Adrenal gland (tissue), 12 donors: ENCODE measurements around the gene RASSF7. TPM values are rescaled to one million over a fixed set of nuclear protein-coding genes. Genes with fewer than 3 reads are reported as not detected.

Experiments
- DNase-seq, 7 donors: peaks; one replicate each; pipeline ENCODE4 v3.0.0-alpha.2; 2019 to 2020
- H3K27ac ChIP-seq, 5 donors: fragments of 200-600 bp; sonication (generic) in 4 of 5; 1 replicate in 3 of 5; 2 replicates in 2 of 5; pipeline versions ENCODE4 v1.5.1 to v1.8.0; 2016 to 2020; ENCODE audit warnings: mild to moderate bottlenecking in 1 of 5
- H3K27me3 ChIP-seq: fragments of 200-600 bp; 2 replicates; pipeline ENCODE4 v1.8.0; 2021
- H3K36me3 ChIP-seq, 2 donors: fragments of 200-600 bp; replicated peaks in 1 of 2; 1 replicate in 1 of 2; 2 replicates in 1 of 2; pipeline versions ENCODE4 v1.5.1 to v1.8.0; 2018 to 2022
- H3K4me1 ChIP-seq, 2 donors: fragments of 200-600 bp; replicated peaks in 1 of 2; 1 replicate in 1 of 2; 2 replicates in 1 of 2; pipeline versions ENCODE4 v1.5.1 to v1.8.0; 2018 to 2021
- H3K4me3 ChIP-seq, 4 donors: fragments of 200-600 bp; sonication (generic) in 3 of 4; one replicate each; pipeline ENCODE4 v1.5.1; 2016 to 2018
- H3K9me3 ChIP-seq, 3 donors: fragments of 200-600 bp; sonication (generic) in 1 of 3; replicated peaks in 1 of 3; 1 replicate in 2 of 3; 2 replicates in 1 of 3; pipeline versions ENCODE4 v1.5.1 to v1.8.0; 2016 to 2021
- CTCF ChIP-seq, 6 experiments: fragments of 450-650 bp in 4 of 6; fragments of 200-600 bp in 2 of 6; sonication (generic) in 1 of 6; IDR thresholded peaks; 1 replicate in 5 of 6; 2 replicates in 1 of 6; pipeline versions ENCODE4 v1.5.1 to v1.8.0; 2016 to 2021; ENCODE audit warnings: antibody characterized with exemption in 6 of 6, mild to moderate bottlenecking in 2 of 6, moderate library complexity in 1 of 6
- POLR2A ChIP-seq, 2 donors: fragments of 450-650 bp; IDR thresholded peaks; one replicate each; pipeline ENCODE4 v1.6.1; 2017; ENCODE audit warnings: antibody characterized with exemption in 2 of 2, mild to moderate bottlenecking in 2 of 2, moderate library complexity in 1 of 2
- WGBS, 4 donors: extraction: QIAGEN DNeasy Blood & Tissue Kit in 2 of 4; methylation state at CpG; one replicate each; pipeline versions ENCODE4 v1.1.5 to v1.1.7; 2013 to 2017; 5-methylcytosine and 5-hydroxymethylcytosine counted together
- intact Hi-C, 2 donors: fragments of 100-400 bp; cut with DNase I; formaldehyde crosslinking; loops; one replicate each; pipeline versions ENCODE4 v1.14.1 to v1.15.0; 2022 to 2023
- polyA plus RNA-seq, 3 donors: library from polyadenylated mRNA; stranded (reverse); fragments of 200-250 nt in 2 of 3; fragments of 350-450 nt in 1 of 3; fragmentation: Illumina TruSeq in 1 of 3; extraction: RNeasy Lipid Tissue Mini Kit (QIAGEN cat#74804) in 1 of 3; gene quantifications; one replicate each; pipeline ENCODE4 v1.2.3, GENCODE V29; 2013 to 2014
- total RNA-seq, 9 donors: library from RNA; depleted of rRNA in 4 of 9; stranded (reverse); fragments of >200 nt in 4 of 9; fragments of 120-200 nt in 1 of 9; fragmentation: NEBNext Ultra II Directional in 1 of 9; extraction: Animal tissue kit (Norgen Biotek cat#: 25700) in 1 of 9; gene quantifications; one replicate each; pipeline versions ENCODE4 v1.1.0 to v1.2.4, GENCODE V29; 2013 to 2023
- donor health status: healthy with polysubstance abuse.
- donor health status: Bipolar disorder and iron deficiency.
- donor health status: DM: yes; HTN: yes; CAD: no.
- donor health status: DM: no; HTN: no; CAD: no.
- donor health status: DM: no; HTN: no; CAD: no.
- donor health status: DM: yes; HTN: yes; CAD: no.

Gene RASSF7
- total and polyA plus RNA-seq, 12 donors = 0.33 to 19.9 (median 7.8) TPM

GRCh38 chr11:554428-555226 is 6.1 kb upstream of the RASSF7 start:
- WGBS, 4 donors = 11 to 60% (median 13%) methylated on average over 1 to 48 of the region's 60 CpGs; no CpG with 5 or more reads in 1 of the 4 donors
- Histone ChIP-seq H3K27ac (no peak overlapping the region), H3K4me3 (peak overlapping the region in 1 of 4 donors; percentile 41), H3K4me1 (peaks cover 0 to 14% of the 10 kb centered on the region in 2 donors), H3K9me3 (no peaks in the 10 kb centered on the region), H3K36me3 (no peaks in the 10 kb centered on the region), H3K27me3 (peaks cover 24% of the 10 kb centered on the region)
- peak in 3 of 7 donors; percentile 52 to 59 (median 57) for DNase-seq
- intact Hi-C loops = loop anchor here (5.0 to 10.0 kb wide), 3 partner anchors 58 to 170 kb away; no protein-coding TSS in a partner anchor
- TF ChIP-seq CTCF (IDR thresholded peaks at IDR 0.05) (peak in 4 of 6 experiments; percentile 27 to 60 (median 36)), POLR2A (IDR thresholded peaks at IDR 0.05) (no peak)

- intact Hi-C loops = loop anchor here (5.0 to 10.0 kb wide), 2 partner anchors 57 to 169 kb away; no protein-coding TSS in a partner anchor
- TF ChIP-seq CTCF (IDR thresholded peaks at IDR 0.05) (no peak), POLR2A (IDR thresholded peaks at IDR 0.05) (no peak)
- H3K27ac ChIP-seq = no peak overlapping the region
- 0 to 3% (median 2%) methylated on average over 7 to 57 of the region's 57 CpGs for WGBS, 4 donors
- peaks cover 24% of the 10 kb centered on the region for H3K27me3 ChIP-seq
- peak overlapping the region in 1 of 4 donors; percentile 41 for H3K4me3 ChIP-seq
- H3K4me1 ChIP-seq = peaks cover 5 to 18% of the 10 kb centered on the region in 2 donors
- H3K9me3 ChIP-seq = no peaks in the 10 kb centered on the region
- DNase-seq = no peak
- H3K36me3 ChIP-seq = no peaks in the 10 kb centered on the region
Observed at GRCh38 chr11:555227-555779, 5.5 kb upstream of the RASSF7 start.

- Histone ChIP-seq H3K4me3 (peak overlapping the region in 1 of 4 donors; percentile 41), H3K27ac (no peak overlapping the region), H3K27me3 (peaks cover 24% of the 10 kb centered on the region), H3K36me3 (no peaks in the 10 kb centered on the region), H3K9me3 (no peaks in the 10 kb centered on the region), H3K4me1 (peaks cover 5 to 21% of the 10 kb centered on the region in 2 donors)
- 9 to 80% (median 29%) methylated on average over 1 to 104 of the region's 104 CpGs for WGBS, 4 donors
- no peak for TF ChIP-seq POLR2A (IDR thresholded peaks at IDR 0.05)
- no peak for TF ChIP-seq CTCF (IDR thresholded peaks at IDR 0.05)
- intact Hi-C loops = loop anchor here (5.0 to 10.0 kb wide), 2 partner anchors 56 to 169 kb away; no protein-coding TSS in a partner anchor
- DNase-seq = no peak
Observed at GRCh38 chr11:555780-556661, 4.7 kb upstream of the RASSF7 start.
